Measurements from ENCODE around the gene OR10V1. TPM values are rescaled to one million over a fixed set of nuclear protein-coding genes. Genes with fewer than 3 reads are reported as not detected.

OR10V1 gene
- total RNA-seq, 1 donor from 2014 or later, result not detected

GRCh38 chr11:59753650-59754493 lies 40.2 kb upstream of the OR10V1 start:
- Mint-ChIP-seq H3K4me3 (ENCODE audit: low read depth) (peak overlapping the region; percentile 89), H3K27me3 (no peaks in the 10 kb centered on the region), H3K4me1 (ENCODE audit: low read depth) (peaks cover 28% of the 10 kb centered on the region), H3K36me3 (ENCODE audit: insufficient read depth) (no peaks in the 10 kb centered on the region), H3K27ac (peak overlapping the region; percentile 89), H3K9me3 (ENCODE audit: low read depth) (no peaks in the 10 kb centered on the region)
- DNase-seq (ENCODE audit: low spot score, unreplicated experiment), result peak; percentile 79
- TF ChIP-seq CTCF (IDR thresholded peaks at IDR 0.05; ENCODE audit: unreplicated experiment), result peak; percentile 90

- Mint-ChIP-seq H3K36me3 (ENCODE audit: insufficient read depth) (peaks cover 2% of the 10 kb centered on the region), H3K27ac (no peak overlapping the region), H3K27me3 (no peaks in the 10 kb centered on the region), H3K9me3 (ENCODE audit: low read depth) (peaks cover 5% of the 10 kb centered on the region), H3K4me3 (ENCODE audit: low read depth) (no peak overlapping the region), H3K4me1 (ENCODE audit: low read depth) (no peaks in the 10 kb centered on the region)
- no peak for TF ChIP-seq CTCF (IDR thresholded peaks at IDR 0.05; ENCODE audit: unreplicated experiment)
- DNase-seq (ENCODE audit: low spot score, unreplicated experiment), result no peak
Observed at GRCh38 chr11:59746111-59746510, 32.5 kb upstream of the OR10V1 start.

GRCh38 chr11:59730896-59731565 lies 17.4 kb upstream of the OR10V1 start:
- Mint-ChIP-seq H3K36me3 (ENCODE audit: insufficient read depth) (no peaks in the 10 kb centered on the region), H3K9me3 (ENCODE audit: low read depth) (peaks cover 3% of the 10 kb centered on the region), H3K4me3 (ENCODE audit: low read depth) (no peak overlapping the region), H3K27me3 (no peaks in the 10 kb centered on the region), H3K4me1 (ENCODE audit: low read depth) (peaks cover 11% of the 10 kb centered on the region), H3K27ac (peak overlapping the region; percentile 42)
- no peak for TF ChIP-seq CTCF (IDR thresholded peaks at IDR 0.05; ENCODE audit: unreplicated experiment)
- no peak for DNase-seq (ENCODE audit: low spot score, unreplicated experiment)

GRCh38 chr11:59729834-59730233 lies 16.2 kb upstream of the OR10V1 start:
- no peak for DNase-seq (ENCODE audit: low spot score, unreplicated experiment)
- Mint-ChIP-seq H3K27me3 (no peaks in the 10 kb centered on the region), H3K9me3 (ENCODE audit: low read depth) (peaks cover 3% of the 10 kb centered on the region), H3K36me3 (ENCODE audit: insufficient read depth) (no peaks in the 10 kb centered on the region), H3K27ac (no peak overlapping the region), H3K4me3 (ENCODE audit: low read depth) (no peak overlapping the region), H3K4me1 (ENCODE audit: low read depth) (peaks cover 11% of the 10 kb centered on the region)
- TF ChIP-seq CTCF (IDR thresholded peaks at IDR 0.05; ENCODE audit: unreplicated experiment), result no peak

- Mint-ChIP-seq H3K27me3 (no peaks in the 10 kb centered on the region), H3K4me3 (ENCODE audit: low read depth) (no peak overlapping the region), H3K9me3 (ENCODE audit: low read depth) (peaks cover 3% of the 10 kb centered on the region), H3K27ac (no peak overlapping the region), H3K4me1 (ENCODE audit: low read depth) (peaks cover 11% of the 10 kb centered on the region), H3K36me3 (ENCODE audit: insufficient read depth) (no peaks in the 10 kb centered on the region)
- no peak for TF ChIP-seq CTCF (IDR thresholded peaks at IDR 0.05; ENCODE audit: unreplicated experiment)
- no peak for DNase-seq (ENCODE audit: low spot score, unreplicated experiment)
Observed at GRCh38 chr11:59728913-59729312, 15.3 kb upstream of the OR10V1 start.
